ENCODE data around the gene CALCOCO1.

DNA sequence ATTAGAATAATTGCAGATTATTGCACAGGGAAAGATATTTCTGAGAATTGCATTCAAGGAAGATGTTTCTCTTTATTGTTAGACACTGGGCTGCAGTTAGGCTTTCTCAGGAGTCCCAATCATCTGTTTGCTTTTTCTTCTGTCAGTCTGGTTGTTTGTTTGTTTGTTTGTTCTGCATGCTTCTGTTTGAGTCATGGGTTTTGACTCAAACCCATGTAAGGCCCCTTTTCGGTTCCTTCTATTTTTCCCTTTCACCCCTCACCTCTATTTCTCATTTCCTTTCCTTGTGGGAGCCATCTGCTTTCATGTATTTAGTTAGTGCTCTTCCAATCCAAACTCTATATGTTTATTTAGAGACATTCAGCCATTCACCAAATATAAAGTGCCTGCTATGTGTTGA is 49.6 kb upstream of the CALCOCO1 start:
- TF ChIP-seq CTCF (IDR thresholded peaks at IDR 0.05): no peak
- TF ChIP-seq POLR2A (IDR thresholded peaks at IDR 0.05): no peak
